HCT116 (cell line): ENCODE measurements around the gene DOK6. TPM values are rescaled to one million over a fixed set of nuclear protein-coding genes. Genes with fewer than 3 reads are reported as not detected.

Experiments used
- ATAC-seq: fragments of 200-7000 bp; cut with Tn5 transposase; 2 replicates; pipeline ENCODE4 v1.9.1; 2020; ENCODE audit warnings: mild to moderate bottlenecking, moderate library complexity
- BruUV-seq: library from RNA; stranded (reverse); fragments of 400-500 nt; replicated peaks from 2 replicates; lab custom pipeline; 2021; lab: Mats Ljungman, UMichigan
- CTCF ChIA-PET: fragments of 300-600 bp; sonication (Branson Sonifier 250); formaldehyde crosslinking; loops from one replicate; lab custom pipeline; 2021; ENCODE audit warnings: antibody characterized with exemption; lab: Charles Lee
- POLR2A ChIA-PET: fragments of 300-600, 350-600 bp; sonication (Branson Sonifier 250); formaldehyde crosslinking; loops from one replicate; lab custom pipeline; 2021; ENCODE audit warnings: antibody characterized with exemption; lab: Charles Lee
- RAD21 ChIA-PET, 2 experiments: fragments of 300-600 bp; sonication (Branson Sonifier 250); formaldehyde crosslinking; loops; one replicate each; lab custom pipeline; 2023; ENCODE audit warnings: low total read pairs in 2 of 2; ENCODE audit not compliant: uncharacterized antibody in 2 of 2, unreplicated experiment in 2 of 2, low non-redundant PET in 1 of 2; lab: Charles Lee
- DNase-seq: peaks from one replicate; pipeline ENCODE4 v3.0.0-alpha.2; 2010; ENCODE audit warnings: low read depth, low spot score
- H2AFZ ChIP-seq: fragments of 200-600 bp; shearing (Covaris generic), sonication (generic); 2 replicates; pipeline ENCODE4 v1.6.1; 2017; ENCODE audit warnings: low read depth, mixed run types, mixed read lengths, antibody characterized with exemption, low read length; ENCODE audit not compliant: poor library complexity, severe bottlenecking
- H3K27ac ChIP-seq: 2 replicates; pipeline ENCODE4 v1.5.1; 2012; ENCODE audit warnings: low read depth, low read length
- H3K27me3 ChIP-seq: fragments of 200-600 bp; sonication (generic); 2 replicates; pipeline ENCODE4 v1.6.1; 2016; ENCODE audit warnings: mixed run types, low read length, mixed read lengths; ENCODE audit not compliant: insufficient read depth
- H3K36me3 ChIP-seq, 2 experiments: fragments of 200-500 bp in 1 of 2; fragments of 200-600 bp in 1 of 2; sonication (Bioruptor generic) in 1 of 2; sonication (generic) in 1 of 2; 2 replicates each; pipeline versions ENCODE4 v1.5.1 to v1.6.1; 2014 to 2016; ENCODE audit warnings: low read length in 2 of 2, inconsistent platforms in 1 of 2, mixed read lengths in 1 of 2, mixed run types in 1 of 2; ENCODE audit not compliant: insufficient read depth in 2 of 2, control insufficient read depth in 1 of 2
- H3K4me1 ChIP-seq, 2 experiments: fragments of 200-600 bp in 1 of 2; sonication (generic) in 1 of 2; 2 replicates each; pipeline versions ENCODE4 v1.5.1 to v1.6.1; 2012 to 2017; ENCODE audit warnings: low read length in 2 of 2, inconsistent platforms in 1 of 2, mild to moderate bottlenecking in 1 of 2, mixed read lengths in 1 of 2, mixed run types in 1 of 2, moderate library complexity in 1 of 2; ENCODE audit not compliant: insufficient read depth in 2 of 2, control insufficient read depth in 1 of 2
- H3K4me2 ChIP-seq: fragments of 200-600 bp; sonication (generic); 2 replicates; pipeline ENCODE4 v1.6.1; 2017; ENCODE audit warnings: mixed run types, low read length, mixed read lengths
- H3K4me3 ChIP-seq, 2 experiments: fragments of 200-600 bp in 1 of 2; sonication (generic) in 1 of 2; replicated peaks in 1 of 2; 2 replicates each; pipeline ENCODE4 v1.5.1; 2011 to 2016; ENCODE audit warnings: low read length in 2 of 2, control low read depth in 1 of 2, low read depth in 1 of 2, mild to moderate bottlenecking in 1 of 2, mixed read lengths in 1 of 2, mixed run types in 1 of 2
- H3K79me2 ChIP-seq: fragments of 200-600 bp; sonication (generic); 2 replicates; pipeline ENCODE4 v1.6.1; 2017; ENCODE audit warnings: mild to moderate bottlenecking, mixed run types, low read length, moderate library complexity, mixed read lengths; ENCODE audit not compliant: insufficient read depth
- H3K9ac ChIP-seq: fragments of 200-600 bp; sonication (generic); 2 replicates; pipeline ENCODE4 v1.6.1; 2016; ENCODE audit warnings: low read length, mixed read lengths
- H3K9me2 ChIP-seq: fragments of 200-600 bp; sonication (generic), shearing (Covaris generic); 2 replicates; pipeline ENCODE4 v1.6.1; 2017; ENCODE audit warnings: mixed run types, mild to moderate bottlenecking, moderate library complexity; ENCODE audit not compliant: insufficient read depth
- H3K9me3 ChIP-seq, 2 experiments: fragments of 200-500 bp in 1 of 2; fragments of 200-600 bp in 1 of 2; sonication (Bioruptor generic) in 1 of 2; sonication (generic) in 1 of 2; 2 replicates each; pipeline ENCODE4 v1.6.1; 2014 to 2017; ENCODE audit warnings: low read length in 2 of 2, mixed read lengths in 2 of 2, inconsistent platforms in 1 of 2, low read depth in 1 of 2, mild to moderate bottlenecking in 1 of 2, mixed run types in 1 of 2, moderate library complexity in 1 of 2; ENCODE audit not compliant: control insufficient read depth in 1 of 2, insufficient read depth in 1 of 2
- H4K20me1 ChIP-seq: fragments of 200-600 bp; sonication (generic), shearing (Covaris generic); 2 replicates; pipeline ENCODE4 v1.6.1; 2017; ENCODE audit warnings: mixed run types, mild to moderate bottlenecking, moderate library complexity; ENCODE audit not compliant: insufficient read depth
- CEBPB ChIP-seq: IDR thresholded peaks from 2 replicates; pipeline ENCODE4 v1.6.1; 2012; ENCODE audit warnings: low read depth
- EGR1 ChIP-seq: IDR thresholded peaks from 2 replicates; pipeline ENCODE4 v1.6.1; 2012; ENCODE audit warnings: low read depth
- ELF1 ChIP-seq: IDR thresholded peaks from 2 replicates; pipeline ENCODE4 v1.6.1; 2012; ENCODE audit warnings: low read depth, borderline replicate concordance
- EZH2 ChIP-seq: fragments of 200-600 bp; sonication (generic); IDR thresholded peaks from 2 replicates; pipeline ENCODE4 v1.6.1; 2017; ENCODE audit warnings: antibody characterized with exemption, mixed run types
- FOSL1 ChIP-seq: IDR thresholded peaks from 2 replicates; pipeline ENCODE4 v1.6.1; 2012; ENCODE audit warnings: low read depth
- POLR2A ChIP-seq: IDR thresholded peaks from 2 replicates; pipeline ENCODE4 v1.7.0; 2011; ENCODE audit warnings: borderline replicate concordance; ENCODE audit not compliant: insufficient read depth, insufficient read length; ENCODE audit errors: extremely low read depth
- POLR2AphosphoS5 ChIP-seq: IDR thresholded peaks from 2 replicates; pipeline ENCODE4 v1.6.1; 2011; ENCODE audit warnings: mild to moderate bottlenecking, low read depth, low read length, moderate library complexity
- RAD21 ChIP-seq: IDR thresholded peaks from 2 replicates; pipeline ENCODE4 v1.6.1; 2012; ENCODE audit warnings: low read depth, mild to moderate bottlenecking
- TCF7L2 ChIP-seq: IDR thresholded peaks from 2 replicates; pipeline ENCODE4 v1.7.0; 2011; ENCODE audit warnings: borderline replicate concordance, inconsistent platforms; ENCODE audit not compliant: insufficient read depth, insufficient read length; ENCODE audit errors: extremely low read depth
- YY1 ChIP-seq: IDR thresholded peaks from 2 replicates; pipeline ENCODE4 v1.6.1; 2011; ENCODE audit warnings: low read length, low read depth, moderate library complexity, mild to moderate bottlenecking; ENCODE audit not compliant: insufficient replicate concordance; ENCODE audit errors: extremely low read depth
- ZFX ChIP-seq: fragments of 450-650 bp; IDR thresholded peaks from 2 replicates; pipeline ENCODE4 v1.6.1; 2017
- intact Hi-C: fragments of 100-400 bp; cut with micrococcal nuclease; formaldehyde crosslinking; loops from 2 replicates; pipeline ENCODE4 v1.10.0; 2022
- total RNA-seq: library from RNA; stranded (reverse); gene quantifications from one replicate; pipeline ENCODE4 v1.2.1, GENCODE V29; 2021; ENCODE audit not compliant: unreplicated experiment
- TF ChIP-seq, protein P1 (sequence below): IDR thresholded peaks from 2 replicates; pipeline ENCODE4 v1.6.1; 2011; ENCODE audit warnings: mild to moderate bottlenecking, low read length, moderate library complexity; ENCODE audit not compliant: insufficient replicate concordance; ENCODE audit errors: extremely low read depth
- TF ChIP-seq, protein P2 (sequence below): IDR thresholded peaks from 2 replicates; pipeline ENCODE4 v1.6.1; 2012
- TF ChIP-seq, protein P3 (sequence below): IDR thresholded peaks from 2 replicates; pipeline ENCODE4 v1.6.1; 2012
- TF ChIP-seq, protein P4 (sequence below): IDR thresholded peaks from 2 replicates; pipeline ENCODE4 v1.6.1; 2012; ENCODE audit warnings: low read depth

Gene DOK6
- total RNA-seq, 1 experiment from 2014 or later: not detected

DNA sequence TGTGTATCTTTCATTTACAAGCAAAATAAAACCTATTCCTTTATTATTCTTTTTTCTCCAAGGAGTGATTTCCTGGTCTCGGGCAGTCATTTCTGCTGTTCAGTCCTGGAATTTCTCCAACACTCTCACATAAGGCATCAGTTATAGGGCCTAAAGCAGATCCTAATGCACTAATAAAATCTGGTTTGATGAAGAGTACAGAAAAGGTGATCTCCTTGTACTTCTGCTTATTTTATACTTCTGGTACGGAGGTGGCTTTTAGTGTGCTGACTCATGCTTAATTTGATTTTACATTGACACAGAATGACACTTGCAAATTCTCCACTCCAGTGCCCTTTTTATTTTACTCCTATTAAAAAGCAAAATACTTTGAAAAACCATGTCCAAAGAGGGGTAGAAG, 157.4 kb downstream of the DOK6 start:
- ChIA-PET RAD21 (no interaction called here), POLR2A (no interaction called here), CTCF (no interaction called here)
- BruUV-seq: no TSS peak
- H3K36me3 ChIP-seq: no peaks in the 10 kb centered on the region
- H3K4me2 ChIP-seq: no peak overlapping the region
- H2AFZ ChIP-seq: no peak overlapping the region
- H3K27ac ChIP-seq: no peak overlapping the region
- H3K9me2 ChIP-seq: no peaks in the 10 kb centered on the region
- H3K27me3 ChIP-seq: no peaks in the 10 kb centered on the region
- H3K4me3 ChIP-seq: no peak overlapping the region
- no peak for DNase-seq
- ATAC-seq: no peak
- intact Hi-C loops: no loop called here
- H3K4me1 ChIP-seq: no peaks in the 10 kb centered on the region
- H3K9me3 ChIP-seq: no peaks in the 10 kb centered on the region
- H3K9ac ChIP-seq: no peak overlapping the region
- TF ChIP-seq RAD21 (no peak), TCF7L2 (no peak), EZH2 (no peak), EGR1 (no peak), CEBPB (no peak), POLR2AphosphoS5 (no peak), FOSL1 (no peak), ELF1 (no peak), POLR2A (no peak), YY1 (no peak), ZFX (no peak)
- TF ChIP-seq, protein P1, sequence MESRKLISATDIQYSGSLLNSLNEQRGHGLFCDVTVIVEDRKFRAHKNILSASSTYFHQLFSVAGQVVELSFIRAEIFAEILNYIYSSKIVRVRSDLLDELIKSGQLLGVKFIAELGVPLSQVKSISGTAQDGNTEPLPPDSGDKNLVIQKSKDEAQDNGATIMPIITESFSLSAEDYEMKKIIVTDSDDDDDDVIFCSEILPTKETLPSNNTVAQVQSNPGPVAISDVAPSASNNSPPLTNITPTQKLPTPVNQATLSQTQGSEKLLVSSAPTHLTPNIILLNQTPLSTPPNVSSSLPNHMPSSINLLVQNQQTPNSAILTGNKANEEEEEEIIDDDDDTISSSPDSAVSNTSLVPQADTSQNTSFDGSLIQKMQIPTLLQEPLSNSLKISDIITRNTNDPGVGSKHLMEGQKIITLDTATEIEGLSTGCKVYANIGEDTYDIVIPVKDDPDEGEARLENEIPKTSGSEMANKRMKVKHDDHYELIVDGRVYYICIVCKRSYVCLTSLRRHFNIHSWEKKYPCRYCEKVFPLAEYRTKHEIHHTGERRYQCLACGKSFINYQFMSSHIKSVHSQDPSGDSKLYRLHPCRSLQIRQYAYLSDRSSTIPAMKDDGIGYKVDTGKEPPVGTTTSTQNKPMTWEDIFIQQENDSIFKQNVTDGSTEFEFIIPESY: no peak
- TF ChIP-seq, protein P2, sequence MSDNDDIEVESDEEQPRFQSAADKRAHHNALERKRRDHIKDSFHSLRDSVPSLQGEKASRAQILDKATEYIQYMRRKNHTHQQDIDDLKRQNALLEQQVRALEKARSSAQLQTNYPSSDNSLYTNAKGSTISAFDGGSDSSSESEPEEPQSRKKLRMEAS: no peak
- TF ChIP-seq, protein P3, sequence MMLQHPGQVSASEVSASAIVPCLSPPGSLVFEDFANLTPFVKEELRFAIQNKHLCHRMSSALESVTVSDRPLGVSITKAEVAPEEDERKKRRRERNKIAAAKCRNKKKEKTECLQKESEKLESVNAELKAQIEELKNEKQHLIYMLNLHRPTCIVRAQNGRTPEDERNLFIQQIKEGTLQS: no peak
- TF ChIP-seq, protein P4, sequence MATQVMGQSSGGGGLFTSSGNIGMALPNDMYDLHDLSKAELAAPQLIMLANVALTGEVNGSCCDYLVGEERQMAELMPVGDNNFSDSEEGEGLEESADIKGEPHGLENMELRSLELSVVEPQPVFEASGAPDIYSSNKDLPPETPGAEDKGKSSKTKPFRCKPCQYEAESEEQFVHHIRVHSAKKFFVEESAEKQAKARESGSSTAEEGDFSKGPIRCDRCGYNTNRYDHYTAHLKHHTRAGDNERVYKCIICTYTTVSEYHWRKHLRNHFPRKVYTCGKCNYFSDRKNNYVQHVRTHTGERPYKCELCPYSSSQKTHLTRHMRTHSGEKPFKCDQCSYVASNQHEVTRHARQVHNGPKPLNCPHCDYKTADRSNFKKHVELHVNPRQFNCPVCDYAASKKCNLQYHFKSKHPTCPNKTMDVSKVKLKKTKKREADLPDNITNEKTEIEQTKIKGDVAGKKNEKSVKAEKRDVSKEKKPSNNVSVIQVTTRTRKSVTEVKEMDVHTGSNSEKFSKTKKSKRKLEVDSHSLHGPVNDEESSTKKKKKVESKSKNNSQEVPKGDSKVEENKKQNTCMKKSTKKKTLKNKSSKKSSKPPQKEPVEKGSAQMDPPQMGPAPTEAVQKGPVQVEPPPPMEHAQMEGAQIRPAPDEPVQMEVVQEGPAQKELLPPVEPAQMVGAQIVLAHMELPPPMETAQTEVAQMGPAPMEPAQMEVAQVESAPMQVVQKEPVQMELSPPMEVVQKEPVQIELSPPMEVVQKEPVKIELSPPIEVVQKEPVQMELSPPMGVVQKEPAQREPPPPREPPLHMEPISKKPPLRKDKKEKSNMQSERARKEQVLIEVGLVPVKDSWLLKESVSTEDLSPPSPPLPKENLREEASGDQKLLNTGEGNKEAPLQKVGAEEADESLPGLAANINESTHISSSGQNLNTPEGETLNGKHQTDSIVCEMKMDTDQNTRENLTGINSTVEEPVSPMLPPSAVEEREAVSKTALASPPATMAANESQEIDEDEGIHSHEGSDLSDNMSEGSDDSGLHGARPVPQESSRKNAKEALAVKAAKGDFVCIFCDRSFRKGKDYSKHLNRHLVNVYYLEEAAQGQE: no peak
- no peaks in the 10 kb centered on the region for H4K20me1 ChIP-seq
- no peaks in the 10 kb centered on the region for H3K79me2 ChIP-seq
